ENCODE data around the gene CHMP4A.

GRCh38 chr14:24186831-24187538 is 26.3 kb downstream of the CHMP4A start:
- TF ChIP-seq HIVEP1 (CRISPR knock-in tag; IDR thresholded peaks at IDR 0.05) (no peak), PATZ1 (CRISPR knock-in tag; IDR thresholded peaks at IDR 0.05; ENCODE audit: borderline replicate concordance) (no peak), CHD4 (IDR thresholded peaks at IDR 0.05; ENCODE audit: insufficient read depth, insufficient replicate concordance, low read depth, low read length, poor library complexity, severe bottlenecking) (no peak), REST (IDR thresholded peaks at IDR 0.05; ENCODE audit: borderline replicate concordance) (no peak), REST (CRISPR knock-in tag; IDR thresholded peaks at IDR 0.05; ENCODE audit: low read depth) (no peak), RCOR1 (IDR thresholded peaks at IDR 0.05; ENCODE audit: borderline replicate concordance in 1 of 2, low read depth in 2 of 2, low read length in 2 of 2) (no peak), ZNF274 (IDR thresholded peaks at IDR 0.05; ENCODE audit: borderline replicate concordance, low read depth, low read length) (no peak), MBD1 (CRISPR knock-in tag; IDR thresholded peaks at IDR 0.05) (no peak), YBX1 (IDR thresholded peaks at IDR 0.05) (no peak), CTCF (IDR thresholded peaks at IDR 0.05 in 2 of 3, conservative IDR thresholded peaks at IDR 0.05 in 1 of 3; ENCODE audit: insufficient read depth in 2 of 3, low read depth in 1 of 3, low read length in 3 of 3) (no peak), CHD2 (IDR thresholded peaks at IDR 0.05; ENCODE audit: low read depth, low read length) (no peak), JUN (IDR thresholded peaks at IDR 0.05; ENCODE audit: borderline replicate concordance, low read depth, low read length) (no peak), JUN (CRISPR knock-in tag; IDR thresholded peaks at IDR 0.05; ENCODE audit: borderline replicate concordance) (no peak), ATF3 (IDR thresholded peaks at IDR 0.05) (no peak), ATF3 (CRISPR knock-in tag; conservative IDR thresholded peaks at IDR 0.05) (no peak), GABPA (tag; conservative IDR thresholded peaks at IDR 0.05; ENCODE audit: low read depth) (no peak), MLX (CRISPR knock-in tag; conservative IDR thresholded peaks at IDR 0.05) (no peak)

All from K562 (cell line).